Measurements from ENCODE around the gene ADAM11.
"Not testable (repeated sequence)": the region's sequence is repeated elsewhere in the genome, so short reads cannot be mapped to it uniquely, and the experiment has no call there.

The ADAM11 gene

DNA sequence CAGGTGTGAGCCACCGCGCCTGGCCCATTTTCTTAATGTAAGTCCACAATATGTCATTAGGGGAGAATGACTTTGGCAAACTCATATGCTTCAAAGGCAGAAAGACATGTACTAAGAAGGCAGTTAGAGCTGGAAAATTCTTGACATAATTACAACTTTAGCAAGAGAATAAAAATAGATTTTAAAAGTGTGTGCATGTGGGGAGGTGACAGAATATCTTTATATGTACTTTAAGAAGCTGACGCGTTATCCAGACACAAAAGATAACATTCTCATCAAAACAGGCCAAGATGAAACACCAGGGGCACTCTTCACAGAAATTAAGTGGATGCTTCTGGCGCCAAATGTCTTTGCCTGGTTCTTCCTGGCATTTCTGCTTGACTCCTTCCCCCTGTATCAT is 43.1 kb downstream of the ADAM11 start:
- Histone ChIP-seq H3K9me3 (ENCODE audit: control insufficient read depth, insufficient read depth, low read length) (no peaks in the 10 kb centered on the region), H3K4me1 (ENCODE audit: control insufficient read depth, insufficient read depth, low read length) (peaks cover 3% of the 10 kb centered on the region; the same call in 1 of the 2 replicates), H3K27me3 (ENCODE audit: control insufficient read depth, insufficient read depth, low read length) (no peaks in the 10 kb centered on the region), H3K9ac (ENCODE audit: low read depth, low read length) (no peak overlapping the region), H3K36me3 (ENCODE audit: control insufficient read depth, insufficient read depth, low read length) (peaks cover 83% of the 10 kb centered on the region), H3K27ac (ENCODE audit: low read depth, low read length) (no peak overlapping the region), H3K4me3 (ENCODE audit: low read depth, low read length) (no peak overlapping the region)

DNA sequence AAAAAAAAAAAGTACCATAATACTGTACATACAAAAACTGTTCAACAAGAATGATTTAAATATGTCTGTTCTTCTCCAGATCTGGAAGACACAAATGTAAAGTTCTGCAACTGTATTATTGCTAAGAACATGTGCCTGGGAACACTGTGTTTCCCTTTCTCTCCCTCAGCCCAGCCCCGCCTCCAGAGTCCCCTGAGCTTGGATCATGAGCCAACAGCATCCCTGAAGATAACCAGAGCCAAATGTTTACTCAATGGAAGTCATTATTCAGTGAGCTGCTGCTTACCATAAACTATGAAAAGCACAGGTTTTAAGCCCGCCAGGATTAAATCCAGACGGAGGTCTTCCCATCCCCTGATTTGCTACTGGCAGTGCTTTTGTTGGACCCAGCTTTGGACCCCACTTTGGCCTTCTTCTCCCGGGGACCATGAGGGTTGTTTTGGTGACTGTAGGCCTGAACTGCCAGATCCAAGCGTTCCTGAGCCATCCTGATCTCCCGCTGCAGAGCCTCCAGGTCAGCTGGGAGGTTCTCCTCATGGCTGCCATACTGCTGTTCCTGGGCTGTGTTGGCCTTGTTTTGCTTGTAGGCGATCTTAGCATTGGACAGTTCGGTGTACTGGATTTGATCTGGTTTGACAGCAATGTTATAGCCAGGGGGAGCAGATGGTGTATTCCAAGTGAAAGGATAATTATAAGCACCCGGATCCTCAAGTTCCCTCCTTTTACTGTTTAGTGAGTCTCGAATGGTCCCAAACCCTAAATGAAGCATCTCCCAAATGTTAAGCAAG is 45.7 kb downstream of the ADAM11 start:
- Histone ChIP-seq H3K4me3 (ENCODE audit: low read depth, low read length) (no peak overlapping the region), H3K27me3 (ENCODE audit: control insufficient read depth, insufficient read depth, low read length) (no peaks in the 10 kb centered on the region), H3K9me3 (ENCODE audit: control insufficient read depth, insufficient read depth, low read length) (no peaks in the 10 kb centered on the region), H3K9ac (ENCODE audit: low read depth, low read length) (no peak overlapping the region), H3K36me3 (ENCODE audit: control insufficient read depth, insufficient read depth, low read length) (peaks cover 70% of the 10 kb centered on the region), H3K4me1 (ENCODE audit: control insufficient read depth, insufficient read depth, low read length) (no peaks in the 10 kb centered on the region), H3K27ac (ENCODE audit: low read depth, low read length) (no peak overlapping the region)

- Histone ChIP-seq H3K36me3 (ENCODE audit: control insufficient read depth, insufficient read depth, low read length) (peaks cover 48% of the 10 kb centered on the region), H3K9ac (ENCODE audit: low read depth, low read length) (no peak overlapping the region), H3K4me3 (ENCODE audit: low read depth, low read length) (no peak overlapping the region), H3K27me3 (ENCODE audit: control insufficient read depth, insufficient read depth, low read length) (no peaks in the 10 kb centered on the region), H3K4me1 (ENCODE audit: control insufficient read depth, insufficient read depth, low read length) (no peaks in the 10 kb centered on the region), H3K27ac (ENCODE audit: low read depth, low read length) (no peak overlapping the region), H3K9me3 (ENCODE audit: control insufficient read depth, insufficient read depth, low read length) (no peaks in the 10 kb centered on the region)
Measured at GRCh38 chr17:44807093-44807816, 48.5 kb downstream of the ADAM11 start.

DNA sequence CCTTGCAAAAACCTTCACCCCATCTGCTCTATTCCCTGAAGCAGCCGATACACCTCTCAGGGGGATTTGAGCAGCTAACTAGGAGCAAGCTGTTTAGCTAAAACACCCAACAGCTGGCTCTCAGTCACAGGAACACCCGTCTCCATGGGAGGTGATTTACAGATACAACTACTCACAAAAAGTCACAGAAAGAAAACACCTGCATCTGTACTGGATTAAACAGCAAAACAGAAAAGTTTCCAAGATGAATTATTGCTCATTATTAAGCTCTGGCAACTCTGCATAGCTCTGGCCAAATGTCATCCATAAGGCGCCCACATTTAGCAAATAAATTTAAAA is 49.0 kb downstream of the ADAM11 start:
- H3K9me3 ChIP-seq (ENCODE audit: control insufficient read depth, insufficient read depth, low read length), result no peaks in the 10 kb centered on the region
- no peak overlapping the region for H3K4me3 ChIP-seq (ENCODE audit: low read depth, low read length)
- peaks cover 43% of the 10 kb centered on the region for H3K36me3 ChIP-seq (ENCODE audit: control insufficient read depth, insufficient read depth, low read length)
- H3K9ac ChIP-seq (ENCODE audit: low read depth, low read length), result no peak overlapping the region
- no peak overlapping the region for H3K27ac ChIP-seq (ENCODE audit: low read depth, low read length)
- no peaks in the 10 kb centered on the region for H3K4me1 ChIP-seq (ENCODE audit: control insufficient read depth, insufficient read depth, low read length)
- no peaks in the 10 kb centered on the region for H3K27me3 ChIP-seq (ENCODE audit: control insufficient read depth, insufficient read depth, low read length)

GRCh38 chr17:44808156-44808555 is 49.4 kb downstream of the ADAM11 start:
- no peaks in the 10 kb centered on the region for H3K27me3 ChIP-seq (ENCODE audit: control insufficient read depth, insufficient read depth, low read length)
- peaks cover 39% of the 10 kb centered on the region for H3K36me3 ChIP-seq (ENCODE audit: control insufficient read depth, insufficient read depth, low read length)
- H3K27ac ChIP-seq (ENCODE audit: low read depth, low read length), result no peak overlapping the region
- H3K4me3 ChIP-seq (ENCODE audit: low read depth, low read length), result no peak overlapping the region
- no peaks in the 10 kb centered on the region for H3K4me1 ChIP-seq (ENCODE audit: control insufficient read depth, insufficient read depth, low read length)
- H3K9ac ChIP-seq (ENCODE audit: low read depth, low read length), result no peak overlapping the region
- H3K9me3 ChIP-seq (ENCODE audit: control insufficient read depth, insufficient read depth, low read length), result no peaks in the 10 kb centered on the region

GRCh38 chr17:44808656-44809388 is 50.0 kb downstream of the ADAM11 start:
- H3K9me3 ChIP-seq (ENCODE audit: control insufficient read depth, insufficient read depth, low read length); H3K27me3 ChIP-seq (ENCODE audit: control insufficient read depth, insufficient read depth, low read length); H3K4me3 ChIP-seq (ENCODE audit: low read depth, low read length); H3K27ac ChIP-seq (ENCODE audit: low read depth, low read length); H3K4me1 ChIP-seq (ENCODE audit: control insufficient read depth, insufficient read depth, low read length); H3K9ac ChIP-seq (ENCODE audit: low read depth, low read length): not testable (repeated sequence)
- peaks cover 33% of the 10 kb centered on the region for H3K36me3 ChIP-seq (ENCODE audit: control insufficient read depth, insufficient read depth, low read length)

DNA sequence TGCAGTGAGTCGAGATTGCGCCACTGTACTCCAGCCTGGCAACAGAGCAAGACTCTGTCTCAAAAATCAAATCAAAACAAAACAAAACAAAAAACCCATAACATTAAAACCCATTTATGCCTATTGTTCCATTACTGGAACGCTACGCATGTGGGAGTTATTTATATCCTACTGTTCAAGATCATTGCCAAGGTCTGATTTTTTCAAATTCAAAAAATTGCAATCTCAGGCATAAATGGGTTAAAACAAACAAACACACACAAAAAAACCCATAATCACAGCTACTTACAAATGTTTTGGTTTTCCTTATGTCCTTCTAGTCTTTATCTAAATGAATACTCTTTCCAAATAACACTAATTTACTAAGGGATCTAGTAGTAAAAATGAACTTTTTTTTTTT is 53.5 kb downstream of the ADAM11 start:
- no peak overlapping the region for H3K9ac ChIP-seq (ENCODE audit: low read depth, low read length)
- no peaks in the 10 kb centered on the region for H3K9me3 ChIP-seq (ENCODE audit: control insufficient read depth, insufficient read depth, low read length)
- no peak overlapping the region for H3K4me3 ChIP-seq (ENCODE audit: low read depth, low read length)
- H3K27me3 ChIP-seq (ENCODE audit: control insufficient read depth, insufficient read depth, low read length), result no peaks in the 10 kb centered on the region
- peaks cover under 1% of the 10 kb centered on the region; the same call in 1 of the 2 replicates for H3K36me3 ChIP-seq (ENCODE audit: control insufficient read depth, insufficient read depth, low read length)
- no peaks in the 10 kb centered on the region for H3K4me1 ChIP-seq (ENCODE audit: control insufficient read depth, insufficient read depth, low read length)
- no peak overlapping the region for H3K27ac ChIP-seq (ENCODE audit: low read depth, low read length)

- H3K4me1 ChIP-seq (ENCODE audit: control insufficient read depth, insufficient read depth, low read length); H3K4me3 ChIP-seq (ENCODE audit: low read depth, low read length); H3K27me3 ChIP-seq (ENCODE audit: control insufficient read depth, insufficient read depth, low read length); H3K9ac ChIP-seq (ENCODE audit: low read depth, low read length); H3K36me3 ChIP-seq (ENCODE audit: control insufficient read depth, insufficient read depth, low read length); H3K27ac ChIP-seq (ENCODE audit: low read depth, low read length); H3K9me3 ChIP-seq (ENCODE audit: control insufficient read depth, insufficient read depth, low read length): not testable (repeated sequence)
Measured at GRCh38 chr17:44818508-44818907, 59.7 kb downstream of the ADAM11 start.

DNA sequence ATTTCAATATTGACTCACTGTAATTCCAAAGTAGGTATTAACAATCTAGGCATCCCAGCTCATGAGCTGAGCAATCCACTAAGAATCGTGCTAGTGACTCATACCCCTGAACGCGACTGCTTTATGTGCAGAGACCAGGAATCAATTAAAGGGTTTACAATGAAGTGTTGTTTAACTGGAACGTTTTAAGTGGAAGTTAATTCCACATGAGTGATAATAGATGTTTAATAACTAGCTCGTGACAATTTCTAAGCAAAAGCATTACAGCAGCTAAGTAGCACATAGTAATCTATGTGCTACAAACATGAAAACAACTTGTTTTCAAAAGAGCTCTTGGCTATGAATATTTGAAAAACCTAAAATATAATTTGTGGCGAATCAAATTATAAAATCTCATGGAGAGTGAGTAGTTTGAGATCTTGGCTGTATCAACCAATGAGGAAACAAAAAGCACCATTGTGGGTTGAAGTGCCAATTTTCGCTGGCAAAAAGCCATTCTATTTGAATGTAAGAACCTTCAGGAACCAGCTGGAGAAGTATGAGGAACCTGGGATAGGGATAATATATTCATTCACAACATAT is 61.9 kb downstream of the ADAM11 start:
- Histone ChIP-seq H3K27ac (ENCODE audit: low read depth, low read length) (no peak overlapping the region), H3K36me3 (ENCODE audit: control insufficient read depth, insufficient read depth, low read length) (peaks cover 3% of the 10 kb centered on the region; the same call in 1 of the 2 replicates), H3K4me3 (ENCODE audit: low read depth, low read length) (no peak overlapping the region), H3K9ac (ENCODE audit: low read depth, low read length) (no peak overlapping the region), H3K27me3 (ENCODE audit: control insufficient read depth, insufficient read depth, low read length) (no peaks in the 10 kb centered on the region), H3K9me3 (ENCODE audit: control insufficient read depth, insufficient read depth, low read length) (no peaks in the 10 kb centered on the region), H3K4me1 (ENCODE audit: control insufficient read depth, insufficient read depth, low read length) (no peaks in the 10 kb centered on the region)

GRCh38 chr17:44825236-44825635 is 66.4 kb downstream of the ADAM11 start:
- H3K4me3 ChIP-seq (ENCODE audit: low read depth, low read length); H3K9ac ChIP-seq (ENCODE audit: low read depth, low read length); H3K36me3 ChIP-seq (ENCODE audit: control insufficient read depth, insufficient read depth, low read length); H3K4me1 ChIP-seq (ENCODE audit: control insufficient read depth, insufficient read depth, low read length); H3K27ac ChIP-seq (ENCODE audit: low read depth, low read length); H3K9me3 ChIP-seq (ENCODE audit: control insufficient read depth, insufficient read depth, low read length); H3K27me3 ChIP-seq (ENCODE audit: control insufficient read depth, insufficient read depth, low read length): not testable (repeated sequence)

All from HUES48 (cell line).